A673 (cell line): ENCODE data around the gene SYT17. TPM values are rescaled to one million over a fixed set of nuclear protein-coding genes. Genes with fewer than 3 reads are reported as not detected.

Experiments used
- BruUV-seq: library from RNA; stranded (reverse); fragments of 400-500 nt; replicated peaks from 2 replicates; lab custom pipeline; 2021; lab: Mats Ljungman, UMichigan
- CTCF ChIA-PET: fragments of 300-600 bp; sonication (Branson Sonifier 250); formaldehyde crosslinking; loops from one replicate; lab custom pipeline; 2022; ENCODE audit warnings: antibody characterized with exemption; lab: Charles Lee
- POLR2A ChIA-PET: fragments of 300-600 bp; sonication (Branson Sonifier 250); formaldehyde crosslinking; loops from one replicate; lab custom pipeline; 2022; ENCODE audit warnings: antibody characterized with exemption; ENCODE audit not compliant: low non-redundant PET; lab: Charles Lee
- DNase-seq: peaks from one replicate; pipeline ENCODE4 v3.0.0-alpha.2; 2015; ENCODE audit warnings: low spot score
- H3K27ac ChIP-seq: fragments of 200-600 bp; sonication (generic); 2 replicates; pipeline ENCODE4 v1.5.1; 2016; ENCODE audit warnings: mixed run types, low read depth, mild to moderate bottlenecking, mixed read lengths, antibody characterized with exemption, low read length; ENCODE audit not compliant: poor library complexity, severe bottlenecking
- H3K27me3 ChIP-seq: fragments of 200-600 bp; sonication (generic); replicated peaks from 2 replicates; pipeline ENCODE4 v1.6.1; 2017; ENCODE audit warnings: mixed run types, low read depth, mild to moderate bottlenecking, mixed read lengths, antibody characterized with exemption, low read length; ENCODE audit not compliant: insufficient read depth, poor library complexity
- H3K36me3 ChIP-seq: fragments of 200-600 bp; sonication (generic); 2 replicates; pipeline ENCODE4 v1.6.1; 2016; ENCODE audit warnings: mixed run types, mild to moderate bottlenecking, mixed read lengths, antibody characterized with exemption, low read length; ENCODE audit not compliant: insufficient read depth, poor library complexity, severe bottlenecking
- H3K4me1 ChIP-seq: fragments of 200-600 bp; sonication (generic); 2 replicates; pipeline ENCODE4 v1.6.1; 2017; ENCODE audit warnings: mixed run types, mild to moderate bottlenecking, mixed read lengths, antibody characterized with exemption, low read length; ENCODE audit not compliant: insufficient read depth, poor library complexity, severe bottlenecking
- H3K4me3 ChIP-seq: fragments of 200-600 bp; sonication (generic); 2 replicates; pipeline ENCODE4 v1.5.1; 2016; ENCODE audit warnings: low read depth, mixed run types, mild to moderate bottlenecking, mixed read lengths, low read length; ENCODE audit not compliant: poor library complexity, severe bottlenecking
- H3K9me3 ChIP-seq: fragments of 200-600 bp; sonication (generic); 2 replicates; pipeline ENCODE4 v1.6.1; 2016; ENCODE audit warnings: mixed run types, low read depth, mild to moderate bottlenecking, mixed read lengths, antibody characterized with exemption, low read length; ENCODE audit not compliant: poor library complexity, severe bottlenecking
- CTCF ChIP-seq: fragments of 300-800, 200-600 bp; sonication (generic); conservative IDR thresholded peaks from 2 replicates; pipeline ENCODE4 v1.5.1; 2017; ENCODE audit warnings: low read depth, mild to moderate bottlenecking, antibody characterized with exemption, low read length, moderate library complexity, mixed read lengths
- EZH2 ChIP-seq: fragments of 200-600 bp; sonication (generic); IDR thresholded peaks from 2 replicates; pipeline ENCODE4 v1.6.1; 2017; ENCODE audit warnings: borderline replicate concordance, low read depth, mild to moderate bottlenecking, mixed read lengths, antibody characterized with exemption, low read length; ENCODE audit not compliant: poor library complexity, severe bottlenecking
- intact Hi-C: fragments of 100-400 bp; cut with micrococcal nuclease; formaldehyde crosslinking; loops from one replicate; pipeline ENCODE4 v1.10.0; 2022; ENCODE audit not compliant: unreplicated experiment
- total RNA-seq: library from RNA; stranded (reverse); gene quantifications from 2 replicates; pipeline ENCODE4 v1.2.3, GENCODE V29; 2021

SYT17 gene
- total RNA-seq, 1 experiment from 2014 or later, result 0.24 TPM

GRCh38 chr16:19242186-19242585 is 74.1 kb downstream of the SYT17 start:
- POLR2A ChIA-PET, result no interaction called here
- Histone ChIP-seq H3K4me3 (no peak overlapping the region), H3K36me3 (no peaks in the 10 kb centered on the region), H3K27me3 (no peaks in the 10 kb centered on the region), H3K9me3 (no peaks in the 10 kb centered on the region), H3K4me1 (peaks cover 11% of the 10 kb centered on the region), H3K27ac (no peak overlapping the region)
- CTCF ChIA-PET, result no interaction called here
- TF ChIP-seq EZH2 (no peak), CTCF (no peak)
- intact Hi-C loops, result no loop called here
- no TSS peak for BruUV-seq
- no peak for DNase-seq

- POLR2A ChIA-PET, result no interaction called here
- no peak overlapping the region for H3K4me3 ChIP-seq
- no peak for TF ChIP-seq EZH2
- no peak for TF ChIP-seq CTCF
- CTCF ChIA-PET, result no interaction called here
- no TSS peak for BruUV-seq
- no peak overlapping the region for H3K27ac ChIP-seq
- H3K4me1 ChIP-seq, result peaks cover 11% of the 10 kb centered on the region
- no peaks in the 10 kb centered on the region for H3K36me3 ChIP-seq
- no peak for DNase-seq
- no peaks in the 10 kb centered on the region for H3K27me3 ChIP-seq
- H3K9me3 ChIP-seq, result no peaks in the 10 kb centered on the region
- intact Hi-C loops, result no loop called here
Observed at GRCh38 chr16:19242987-19243575, 75.0 kb downstream of the SYT17 start.

- Histone ChIP-seq H3K36me3 (no peaks in the 10 kb centered on the region), H3K9me3 (no peaks in the 10 kb centered on the region), H3K4me3 (no peak overlapping the region), H3K27ac (no peak overlapping the region), H3K4me1 (no peaks in the 10 kb centered on the region), H3K27me3 (no peaks in the 10 kb centered on the region)
- ChIA-PET CTCF (no interaction called here), POLR2A (no interaction called here)
- intact Hi-C loops, result no loop called here
- DNase-seq, result no peak
- TF ChIP-seq EZH2 (no peak), CTCF (no peak)
- BruUV-seq, result no TSS peak
Observed at GRCh38 chr16:19245326-19245925, 77.4 kb downstream of the SYT17 start.
